SK-N-MC (cell line): ENCODE measurements around the gene ANKRD53.

Experiments
- EZH2 ChIP-seq: fragments of 200-600 bp; sonication (generic); IDR thresholded peaks from one replicate; pipeline ENCODE4 v1.6.1; 2017; ENCODE audit warnings: antibody characterized with exemption
- FOXP2 ChIP-seq: optimal IDR thresholded peaks from 2 replicates; pipeline ENCODE3; 2011; ENCODE audit warnings: mild to moderate bottlenecking, moderate library complexity; ENCODE audit not compliant: insufficient read depth; ENCODE audit errors: extremely low read length, control extremely low read depth
- POLR2AphosphoS5 ChIP-seq: IDR thresholded peaks from 2 replicates; pipeline ENCODE4 v1.6.1; 2012; ENCODE audit warnings: mild to moderate bottlenecking, low read depth, low read length, borderline replicate concordance

- TF ChIP-seq POLR2AphosphoS5 (no peak), EZH2 (no peak), FOXP2 (no peak)
These were observed 22.3 kb upstream of the ANKRD53 start for GRCh38 chr2:70956141-70956540.
